Measurements from ENCODE around the gene ABCG1.

DNA sequence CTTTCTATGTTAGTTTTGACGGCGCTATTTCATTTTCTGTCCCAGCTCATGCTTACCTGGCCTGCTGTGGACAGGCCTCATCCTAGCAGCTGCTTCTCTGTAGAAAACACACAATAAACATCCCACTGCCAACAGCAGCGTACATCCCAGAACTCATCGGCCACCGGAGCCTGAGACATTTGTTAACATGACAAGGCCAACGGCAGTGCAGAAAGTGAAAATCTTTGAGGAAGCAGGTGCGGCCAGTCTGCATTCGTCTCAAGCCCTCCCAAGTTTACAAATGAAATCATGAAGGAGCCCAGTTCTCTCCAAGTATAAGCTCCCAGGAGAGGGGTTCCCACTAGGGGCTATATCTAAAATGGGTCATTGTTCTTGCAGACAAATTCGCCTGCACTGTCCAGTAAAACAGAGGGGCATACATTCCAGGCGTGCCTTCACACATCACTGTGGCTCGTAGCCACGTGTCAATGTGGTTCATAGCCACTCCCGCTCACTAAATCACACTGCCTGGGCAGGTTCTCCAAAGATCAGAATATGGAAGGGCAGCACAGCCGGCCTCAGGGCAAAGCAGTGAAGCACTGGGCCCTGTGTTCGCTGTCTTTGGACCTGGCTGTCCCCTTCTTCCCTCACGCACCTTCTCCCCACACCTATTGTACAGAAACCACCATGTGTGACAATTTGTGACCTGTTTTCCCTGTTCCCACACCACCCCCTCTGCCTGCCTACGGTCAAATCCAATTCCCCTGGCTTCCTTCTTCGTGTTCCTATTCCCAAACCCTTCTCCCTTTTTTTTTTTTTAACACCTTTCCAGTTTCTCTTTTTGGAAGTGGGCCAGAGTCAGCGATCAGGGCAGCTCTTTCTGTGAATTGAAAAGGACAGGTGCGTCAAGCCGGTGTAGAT lies 27.0 kb upstream of the ABCG1 start:
- TF ChIP-seq, protein P1, sequence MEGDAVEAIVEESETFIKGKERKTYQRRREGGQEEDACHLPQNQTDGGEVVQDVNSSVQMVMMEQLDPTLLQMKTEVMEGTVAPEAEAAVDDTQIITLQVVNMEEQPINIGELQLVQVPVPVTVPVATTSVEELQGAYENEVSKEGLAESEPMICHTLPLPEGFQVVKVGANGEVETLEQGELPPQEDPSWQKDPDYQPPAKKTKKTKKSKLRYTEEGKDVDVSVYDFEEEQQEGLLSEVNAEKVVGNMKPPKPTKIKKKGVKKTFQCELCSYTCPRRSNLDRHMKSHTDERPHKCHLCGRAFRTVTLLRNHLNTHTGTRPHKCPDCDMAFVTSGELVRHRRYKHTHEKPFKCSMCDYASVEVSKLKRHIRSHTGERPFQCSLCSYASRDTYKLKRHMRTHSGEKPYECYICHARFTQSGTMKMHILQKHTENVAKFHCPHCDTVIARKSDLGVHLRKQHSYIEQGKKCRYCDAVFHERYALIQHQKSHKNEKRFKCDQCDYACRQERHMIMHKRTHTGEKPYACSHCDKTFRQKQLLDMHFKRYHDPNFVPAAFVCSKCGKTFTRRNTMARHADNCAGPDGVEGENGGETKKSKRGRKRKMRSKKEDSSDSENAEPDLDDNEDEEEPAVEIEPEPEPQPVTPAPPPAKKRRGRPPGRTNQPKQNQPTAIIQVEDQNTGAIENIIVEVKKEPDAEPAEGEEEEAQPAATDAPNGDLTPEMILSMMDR (IDR thresholded peaks at IDR 0.05; ENCODE audit: low read length): no peak
- no peak for TF ChIP-seq EZH2 (IDR thresholded peaks at IDR 0.05; ENCODE audit: borderline replicate concordance, low read length)

All from OCI-LY1 (cell line).